ACC112 (cell line): ENCODE measurements around the gene PRKCE.

ENCODE experiments used
- H2AFZ ChIP-seq: fragments of 200-600 bp; sonication (generic); one replicate; pipeline ENCODE4 v1.6.0; 2017; ENCODE audit warnings: antibody characterized with exemption, low read length; ENCODE audit not compliant: unreplicated experiment
- H3K27ac ChIP-seq: fragments of 200-600 bp; sonication (generic); 2 replicates; pipeline ENCODE4 v1.5.1; 2014; ENCODE audit warnings: low read depth, mild to moderate bottlenecking, antibody characterized with exemption, low read length, moderate library complexity
- H3K27me3 ChIP-seq: fragments of 200-600 bp; sonication (generic); 2 replicates; pipeline ENCODE4 v1.6.1; 2014; ENCODE audit warnings: mild to moderate bottlenecking, antibody characterized with exemption, low read length, moderate library complexity, mixed read lengths; ENCODE audit not compliant: insufficient read depth
- H3K36me3 ChIP-seq: fragments of 200-600 bp; sonication (generic); 2 replicates; pipeline ENCODE4 v1.6.1; 2016; ENCODE audit warnings: mild to moderate bottlenecking, antibody characterized with exemption, low read length, moderate library complexity, mixed read lengths; ENCODE audit not compliant: insufficient read depth
- H3K4me1 ChIP-seq: fragments of 200-600 bp; sonication (generic); one replicate; pipeline ENCODE4 v1.6.1; 2016; ENCODE audit warnings: low read length, mixed read lengths; ENCODE audit not compliant: insufficient read depth, unreplicated experiment, control insufficient read depth
- H3K4me3 ChIP-seq: fragments of 200-600 bp; sonication (generic); 2 replicates; pipeline ENCODE4 v1.5.1; 2014; ENCODE audit warnings: mild to moderate bottlenecking, low read depth, low read length
- H3K79me2 ChIP-seq: fragments of 200-600 bp; sonication (generic); one replicate; pipeline ENCODE4 v1.6.0; 2016; ENCODE audit warnings: low read length; ENCODE audit not compliant: control insufficient read depth, unreplicated experiment, insufficient read depth

The PRKCE gene

GRCh38 chr2:45993476-45993991 lies 342.1 kb downstream of the PRKCE start:
- H3K36me3 ChIP-seq, result no peaks in the 10 kb centered on the region
- H3K4me1 ChIP-seq, result peaks cover 28% of the 10 kb centered on the region
- peak overlapping the region; percentile 91 for H3K27ac ChIP-seq
- H2AFZ ChIP-seq, result no peak overlapping the region
- H3K27me3 ChIP-seq, result no peaks in the 10 kb centered on the region
- no peaks in the 10 kb centered on the region for H3K79me2 ChIP-seq
- peak overlapping the region; percentile 32; the same call in 1 of the 2 replicates for H3K4me3 ChIP-seq

GRCh38 chr2:45994060-45994459 lies 342.6 kb downstream of the PRKCE start:
- Histone ChIP-seq H3K36me3 (no peaks in the 10 kb centered on the region), H3K79me2 (no peaks in the 10 kb centered on the region), H3K27me3 (no peaks in the 10 kb centered on the region), H3K4me3 (no peak overlapping the region), H3K27ac (no peak overlapping the region), H3K4me1 (peaks cover 28% of the 10 kb centered on the region), H2AFZ (no peak overlapping the region)

GRCh38 chr2:46000660-46001059 lies 349.2 kb downstream of the PRKCE start:
- Histone ChIP-seq H3K27ac (no peak overlapping the region), H3K4me3 (no peak overlapping the region), H3K79me2 (no peaks in the 10 kb centered on the region), H2AFZ (no peak overlapping the region), H3K4me1 (no peaks in the 10 kb centered on the region), H3K27me3 (no peaks in the 10 kb centered on the region), H3K36me3 (no peaks in the 10 kb centered on the region)

GRCh38 chr2:46001290-46001689 lies 349.8 kb downstream of the PRKCE start:
- Histone ChIP-seq H3K79me2 (no peaks in the 10 kb centered on the region), H3K27me3 (no peaks in the 10 kb centered on the region), H3K27ac (no peak overlapping the region), H3K4me3 (no peak overlapping the region), H2AFZ (no peak overlapping the region), H3K36me3 (no peaks in the 10 kb centered on the region), H3K4me1 (no peaks in the 10 kb centered on the region)

- Histone ChIP-seq H3K79me2 (no peaks in the 10 kb centered on the region), H3K4me1 (no peaks in the 10 kb centered on the region), H3K27me3 (no peaks in the 10 kb centered on the region), H3K36me3 (no peaks in the 10 kb centered on the region), H3K4me3 (no peak overlapping the region), H2AFZ (no peak overlapping the region), H3K27ac (no peak overlapping the region)
These were observed 350.4 kb downstream of the PRKCE start for GRCh38 chr2:46001741-46002506.

- H3K27ac ChIP-seq, result no peak overlapping the region
- no peaks in the 10 kb centered on the region for H3K79me2 ChIP-seq
- no peaks in the 10 kb centered on the region for H3K4me1 ChIP-seq
- no peaks in the 10 kb centered on the region for H3K36me3 ChIP-seq
- H3K4me3 ChIP-seq, result no peak overlapping the region
- H2AFZ ChIP-seq, result no peak overlapping the region
- no peaks in the 10 kb centered on the region for H3K27me3 ChIP-seq
These were observed 351.0 kb downstream of the PRKCE start for GRCh38 chr2:46002507-46002883.

GRCh38 chr2:46002947-46003346 lies 351.5 kb downstream of the PRKCE start:
- H3K27ac ChIP-seq, result no peak overlapping the region
- no peaks in the 10 kb centered on the region for H3K79me2 ChIP-seq
- no peak overlapping the region for H3K4me3 ChIP-seq
- H3K36me3 ChIP-seq, result no peaks in the 10 kb centered on the region
- no peak overlapping the region for H2AFZ ChIP-seq
- H3K27me3 ChIP-seq, result no peaks in the 10 kb centered on the region
- peaks cover 1% of the 10 kb centered on the region for H3K4me1 ChIP-seq

GRCh38 chr2:46003903-46004473 lies 352.5 kb downstream of the PRKCE start:
- Histone ChIP-seq H3K36me3 (no peaks in the 10 kb centered on the region), H3K79me2 (no peaks in the 10 kb centered on the region), H3K27me3 (no peaks in the 10 kb centered on the region), H3K4me3 (no peak overlapping the region), H2AFZ (no peak overlapping the region), H3K27ac (no peak overlapping the region), H3K4me1 (peaks cover 9% of the 10 kb centered on the region)

GRCh38 chr2:46006473-46007025 lies 355.1 kb downstream of the PRKCE start:
- Histone ChIP-seq H3K36me3 (no peaks in the 10 kb centered on the region), H3K4me1 (peaks cover 9% of the 10 kb centered on the region), H3K27ac (no peak overlapping the region), H3K27me3 (no peaks in the 10 kb centered on the region), H3K79me2 (no peaks in the 10 kb centered on the region), H3K4me3 (no peak overlapping the region), H2AFZ (no peak overlapping the region)

- no peaks in the 10 kb centered on the region for H3K36me3 ChIP-seq
- no peaks in the 10 kb centered on the region for H3K79me2 ChIP-seq
- peaks cover 9% of the 10 kb centered on the region for H3K4me1 ChIP-seq
- H2AFZ ChIP-seq, result no peak overlapping the region
- H3K27me3 ChIP-seq, result no peaks in the 10 kb centered on the region
- H3K4me3 ChIP-seq, result no peak overlapping the region
- no peak overlapping the region for H3K27ac ChIP-seq
These were observed 355.9 kb downstream of the PRKCE start for GRCh38 chr2:46007412-46007811.
